Measurements from ENCODE around the gene SIGLEC12. TPM values are rescaled to one million over a fixed set of nuclear protein-coding genes. Genes with fewer than 3 reads are reported as not detected.

SIGLEC12 gene
- total and polyA plus RNA-seq, 9 of the 15 experiments (the other 6 are each of a cell fraction or from before 2014, with no cell fraction given): 0.08 to 1.3 (median 0.54) TPM

DNA sequence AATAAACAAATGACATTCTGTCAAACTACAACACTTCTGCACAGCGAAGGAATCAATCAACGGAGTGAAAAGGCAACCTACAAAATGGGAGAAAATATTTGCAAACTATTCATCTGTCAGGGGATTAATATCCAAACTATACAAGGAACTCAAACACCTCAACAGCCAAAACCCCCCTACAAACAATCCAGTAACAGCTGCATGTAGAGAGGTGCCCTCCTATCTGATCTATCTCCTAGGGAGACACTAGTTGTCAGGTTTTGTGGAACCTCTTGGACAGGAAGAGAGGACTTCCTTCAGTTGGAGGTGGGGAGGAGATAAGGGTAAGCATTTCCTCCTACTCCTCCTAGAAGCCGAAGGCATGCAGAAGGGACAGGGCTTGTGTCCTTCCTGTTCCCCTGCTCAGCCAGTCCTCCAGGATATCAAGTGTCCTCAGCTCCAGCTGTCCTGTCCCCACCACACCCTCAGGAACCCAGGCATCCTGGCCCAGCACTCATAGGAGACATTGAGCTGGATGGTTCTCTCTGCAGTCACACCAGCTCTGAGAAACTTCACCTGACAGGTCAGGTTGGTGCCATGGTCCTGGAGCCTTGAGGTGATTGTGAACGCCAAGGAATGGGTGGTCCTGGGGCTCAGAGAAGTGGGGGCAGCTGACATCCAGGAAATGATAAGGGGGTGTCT is 33.6 kb downstream of the SIGLEC12 start (continued):
- no peak for TF ChIP-seq C11orf30 (IDR thresholded peaks at IDR 0.05; ENCODE audit: low read depth)
- TF ChIP-seq MCM5 (IDR thresholded peaks at IDR 0.05; ENCODE audit: low read depth): no peak
- TF ChIP-seq ZKSCAN1 (IDR thresholded peaks at IDR 0.05; ENCODE audit: low read depth, low read length): no peak
- TF ChIP-seq, protein P1, sequence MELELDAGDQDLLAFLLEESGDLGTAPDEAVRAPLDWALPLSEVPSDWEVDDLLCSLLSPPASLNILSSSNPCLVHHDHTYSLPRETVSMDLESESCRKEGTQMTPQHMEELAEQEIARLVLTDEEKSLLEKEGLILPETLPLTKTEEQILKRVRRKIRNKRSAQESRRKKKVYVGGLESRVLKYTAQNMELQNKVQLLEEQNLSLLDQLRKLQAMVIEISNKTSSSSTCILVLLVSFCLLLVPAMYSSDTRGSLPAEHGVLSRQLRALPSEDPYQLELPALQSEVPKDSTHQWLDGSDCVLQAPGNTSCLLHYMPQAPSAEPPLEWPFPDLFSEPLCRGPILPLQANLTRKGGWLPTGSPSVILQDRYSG (tag; conservative IDR thresholded peaks at IDR 0.05; ENCODE audit: low read depth): no peak
- no peak for TF ChIP-seq BACH1 (tag; IDR thresholded peaks at IDR 0.05)
- TF ChIP-seq ZBED1 (IDR thresholded peaks at IDR 0.05): no peak
- TF ChIP-seq MLX (CRISPR knock-in tag; conservative IDR thresholded peaks at IDR 0.05): no peak
- TF ChIP-seq KLF16 (IDR thresholded peaks at IDR 0.05): 0 out of 2 replicates have a peak, but pooled peaks have one; percentile 31
- no peak for TF ChIP-seq FUS (optimal IDR thresholded peaks at IDR 0.05; ENCODE audit: low read depth, low read length)
- TF ChIP-seq OTX1 (CRISPR knock-in tag; IDR thresholded peaks at IDR 0.05): no peak
- TF ChIP-seq ZNF592 (IDR thresholded peaks at IDR 0.05): peak; percentile 62
- no peak for TF ChIP-seq CCAR2 (IDR thresholded peaks at IDR 0.05; ENCODE audit: low read depth, low read length)
- TF ChIP-seq PPARD (CRISPR knock-in tag; IDR thresholded peaks at IDR 0.05): no peak
- no peak for TF ChIP-seq FOXK1 (CRISPR knock-in tag; IDR thresholded peaks at IDR 0.05; ENCODE audit: borderline replicate concordance)
- no peak for TF ChIP-seq ZNF589 (CRISPR knock-in tag; IDR thresholded peaks at IDR 0.05; ENCODE audit: low read depth)
- peak; percentile 77 for TF ChIP-seq ESRRA (IDR thresholded peaks at IDR 0.05; ENCODE audit: borderline replicate concordance, low read depth)
- TF ChIP-seq, protein P2, sequence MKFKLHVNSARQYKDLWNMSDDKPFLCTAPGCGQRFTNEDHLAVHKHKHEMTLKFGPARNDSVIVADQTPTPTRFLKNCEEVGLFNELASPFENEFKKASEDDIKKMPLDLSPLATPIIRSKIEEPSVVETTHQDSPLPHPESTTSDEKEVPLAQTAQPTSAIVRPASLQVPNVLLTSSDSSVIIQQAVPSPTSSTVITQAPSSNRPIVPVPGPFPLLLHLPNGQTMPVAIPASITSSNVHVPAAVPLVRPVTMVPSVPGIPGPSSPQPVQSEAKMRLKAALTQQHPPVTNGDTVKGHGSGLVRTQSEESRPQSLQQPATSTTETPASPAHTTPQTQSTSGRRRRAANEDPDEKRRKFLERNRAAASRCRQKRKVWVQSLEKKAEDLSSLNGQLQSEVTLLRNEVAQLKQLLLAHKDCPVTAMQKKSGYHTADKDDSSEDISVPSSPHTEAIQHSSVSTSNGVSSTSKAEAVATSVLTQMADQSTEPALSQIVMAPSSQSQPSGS (CRISPR knock-in tag; IDR thresholded peaks at IDR 0.05): no peak
- peak; percentile 12; the same call in 1 of the 2 replicates for TF ChIP-seq DNMT1 (IDR thresholded peaks at IDR 0.05)
- TF ChIP-seq, protein P3, sequence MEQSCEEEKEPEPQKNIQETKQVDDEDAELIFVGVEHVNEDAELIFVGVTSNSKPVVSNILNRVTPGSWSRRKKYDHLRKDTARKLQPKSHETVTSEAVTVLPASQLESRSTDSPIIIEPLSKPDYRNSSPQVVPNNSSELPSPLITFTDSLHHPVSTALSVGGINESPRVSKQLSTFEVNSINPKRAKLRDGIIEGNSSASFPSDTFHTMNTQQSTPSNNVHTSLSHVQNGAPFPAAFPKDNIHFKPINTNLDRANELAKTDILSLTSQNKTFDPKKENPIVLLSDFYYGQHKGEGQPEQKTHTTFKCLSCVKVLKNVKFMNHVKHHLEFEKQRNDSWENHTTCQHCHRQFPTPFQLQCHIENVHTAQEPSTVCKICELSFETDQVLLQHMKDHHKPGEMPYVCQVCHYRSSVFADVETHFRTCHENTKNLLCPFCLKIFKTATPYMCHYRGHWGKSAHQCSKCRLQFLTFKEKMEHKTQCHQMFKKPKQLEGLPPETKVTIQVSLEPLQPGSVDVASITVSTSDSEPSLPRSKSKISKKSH (CRISPR knock-in tag; IDR thresholded peaks at IDR 0.05): no peak
- TF ChIP-seq HCFC1 (IDR thresholded peaks at IDR 0.05; ENCODE audit: low read depth, low read length): peak; percentile 35

Measured in K562 (cell line).